Activated naive CD4-positive, alpha-beta T cell treated with anti-CD3 and anti-CD28 coated beads, Interleukin-2, amount 50 U/mL, for 16 hours (primary cell): ENCODE data around the gene TLCD2.
"Not testable (repeated sequence)": the region's sequence is repeated elsewhere in the genome, so short reads cannot be mapped to it uniquely, and the experiment has no call there.

ENCODE experiments used
- DNase-seq: peaks from one replicate; pipeline ENCODE4 v3.0.0-alpha.2; 2020

TLCD2 gene

GRCh38 chr17:1709971-1710806, at the start of gene TLCD2:
TSS of gene TLCD2 (minus strand) at chr17:1710377. CDS start at chr17:1710242, 135 bp downstream.
- DNase-seq: no peak

- DNase-seq: no peak
Measured at GRCh38 chr17:1759529-1759928, 49.4 kb upstream of the TLCD2 start.

- no peak for DNase-seq
Measured at GRCh38 chr17:1758807-1759206, 48.6 kb upstream of the TLCD2 start.

- no peak for DNase-seq
Measured at GRCh38 chr17:1755827-1756262, 45.7 kb upstream of the TLCD2 start.

- no peak for DNase-seq
Measured at GRCh38 chr17:1755252-1755826, 45.2 kb upstream of the TLCD2 start.

- DNase-seq: no peak
Measured at GRCh38 chr17:1754430-1755112, 44.4 kb upstream of the TLCD2 start.

- DNase-seq: no peak
Measured at GRCh38 chr17:1753767-1754429, 43.7 kb upstream of the TLCD2 start.

GRCh38 chr17:1752425-1753262, 42.5 kb upstream of the TLCD2 start:
- DNase-seq: no peak

GRCh38 chr17:1750628-1751027, 40.5 kb upstream of the TLCD2 start:
- no peak for DNase-seq

GRCh38 chr17:1746975-1747543, 36.9 kb upstream of the TLCD2 start:
- no peak for DNase-seq

GRCh38 chr17:1745513-1746020, 35.4 kb upstream of the TLCD2 start:
- no peak for DNase-seq

- DNase-seq: no peak
Measured at GRCh38 chr17:1744551-1745512, 34.7 kb upstream of the TLCD2 start.

GRCh38 chr17:1743088-1743439, 32.9 kb upstream of the TLCD2 start:
- DNase-seq: no peak

- no peak for DNase-seq
Measured at GRCh38 chr17:1742371-1743087, 32.4 kb upstream of the TLCD2 start, which contains the start of gene SERPINF2. TSS of gene SERPINF2 (plus strand) at chr17:1742871. CDS start at chr17:1744996, 2,125 bp downstream.

GRCh38 chr17:1741899-1742298, 31.7 kb upstream of the TLCD2 start:
- DNase-seq: not testable (repeated sequence)

- no peak for DNase-seq
Measured at GRCh38 chr17:1737531-1738291, 27.5 kb upstream of the TLCD2 start.

GRCh38 chr17:1736348-1737281, 26.4 kb upstream of the TLCD2 start:
- peak; percentile 56 for DNase-seq

- DNase-seq: no peak
Measured at GRCh38 chr17:1735834-1736347, 25.7 kb upstream of the TLCD2 start.
